ENCODE data around the gene GABPB2.

GRCh38 chr1:151147132-151147503, 76.6 kb downstream of the GABPB2 start:
- TF ChIP-seq, protein P1, sequence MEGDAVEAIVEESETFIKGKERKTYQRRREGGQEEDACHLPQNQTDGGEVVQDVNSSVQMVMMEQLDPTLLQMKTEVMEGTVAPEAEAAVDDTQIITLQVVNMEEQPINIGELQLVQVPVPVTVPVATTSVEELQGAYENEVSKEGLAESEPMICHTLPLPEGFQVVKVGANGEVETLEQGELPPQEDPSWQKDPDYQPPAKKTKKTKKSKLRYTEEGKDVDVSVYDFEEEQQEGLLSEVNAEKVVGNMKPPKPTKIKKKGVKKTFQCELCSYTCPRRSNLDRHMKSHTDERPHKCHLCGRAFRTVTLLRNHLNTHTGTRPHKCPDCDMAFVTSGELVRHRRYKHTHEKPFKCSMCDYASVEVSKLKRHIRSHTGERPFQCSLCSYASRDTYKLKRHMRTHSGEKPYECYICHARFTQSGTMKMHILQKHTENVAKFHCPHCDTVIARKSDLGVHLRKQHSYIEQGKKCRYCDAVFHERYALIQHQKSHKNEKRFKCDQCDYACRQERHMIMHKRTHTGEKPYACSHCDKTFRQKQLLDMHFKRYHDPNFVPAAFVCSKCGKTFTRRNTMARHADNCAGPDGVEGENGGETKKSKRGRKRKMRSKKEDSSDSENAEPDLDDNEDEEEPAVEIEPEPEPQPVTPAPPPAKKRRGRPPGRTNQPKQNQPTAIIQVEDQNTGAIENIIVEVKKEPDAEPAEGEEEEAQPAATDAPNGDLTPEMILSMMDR (IDR thresholded peaks at IDR 0.05; ENCODE audit: insufficient read depth, low read depth, low read length): no peak
- TF ChIP-seq EZH2 (IDR thresholded peaks at IDR 0.05; ENCODE audit: insufficient read depth, low read length): no peak

Measured in astrocyte (in vitro differentiated cells and primary cell).